K562 (cell line): ENCODE data around the gene ERVH48-1. TPM values are rescaled to one million over a fixed set of nuclear protein-coding genes. Genes with fewer than 3 reads are reported as not detected.

Experiments used
- ESRRA ChIP-seq: fragments of 450-650 bp; IDR thresholded peaks from 2 replicates; pipeline ENCODE4 v1.6.1; 2014; ENCODE audit warnings: low read depth, mild to moderate bottlenecking, moderate library complexity, borderline replicate concordance
- HMG20A ChIP-seq: fragments of 450-650 bp; formaldehyde crosslinking; conservative IDR thresholded peaks from 2 replicates; pipeline ENCODE4 v1.4.0; 2020; ENCODE audit warnings: mild to moderate bottlenecking, mixed read lengths
- NFE2 ChIP-seq: IDR thresholded peaks from 2 replicates; pipeline ENCODE4 v1.6.1; 2014; ENCODE audit warnings: antibody characterized with exemption, low read depth
- PCBP1 ChIP-seq: fragments of 200-400 bp; formaldehyde crosslinking; IDR thresholded peaks from 2 replicates; pipeline ENCODE4 v1.6.1; 2018; ENCODE audit warnings: mild to moderate bottlenecking, low read depth, low read length; ENCODE audit not compliant: poor library complexity, severe bottlenecking
- RBM22 ChIP-seq: fragments of 200-400 bp; formaldehyde crosslinking; IDR thresholded peaks from 2 replicates; pipeline ENCODE4 v1.6.1; 2018; ENCODE audit warnings: low read length, low read depth; ENCODE audit not compliant: poor library complexity, severe bottlenecking
- SMAD2 ChIP-seq: fragments of 150-350 bp; IDR thresholded peaks from 2 replicates; pipeline ENCODE4 v1.6.1; 2014; ENCODE audit warnings: low read depth, mild to moderate bottlenecking, low read length
- ZNF316 ChIP-seq: fragments of 450-650 bp; IDR thresholded peaks from 2 replicates; pipeline ENCODE4 v1.6.1; 2016
- polyA plus RNA-seq, 8 experiments: library from polyadenylated mRNA; depleted of rRNA in 4 of 8; stranded (reverse) in 5 of 8; unstranded in 3 of 8; fragments of >200 nt; fragmentation: Nextera tagmentation in 2 of 8; fragmentation: Illumina TruSeq in 1 of 8; extraction: Ambion mirVana in 2 of 8; extraction: Trizol in 1 of 8; gene quantifications; 2 replicates each; pipeline versions ENCODE4 v1.2.1 to v1.2.3, GENCODE V29; 2011 to 2014; ENCODE audit warnings: inconsistent platforms in 1 of 8, missing spikeins in 1 of 8
- total RNA-seq, 7 experiments: library from RNA; depleted of rRNA in 6 of 7; stranded (reverse); fragments of >200 nt in 6 of 7; fragmentation: Illumina TruSeq in 2 of 7; extraction: Trizol in 2 of 7; gene quantifications; 2 replicates each; pipeline versions ENCODE4 v1.2.1 to v1.2.3, GENCODE V29; 2011 to 2021; ENCODE audit warnings: low replicate concordance in 1 of 7
- TF ChIP-seq, protein P1 (sequence below): sonication (generic); formaldehyde crosslinking; IDR thresholded peaks from 2 replicates; pipeline ENCODE4 v1.8.1; 2023; ENCODE audit warnings: mild to moderate bottlenecking, missing genetic modification reagents
- TF ChIP-seq, protein P2 (sequence below): fragments of 450-650 bp; formaldehyde crosslinking; IDR thresholded peaks from 2 replicates; pipeline ENCODE4 v1.4.0; 2020; ENCODE audit warnings: mild to moderate bottlenecking, mixed read lengths
- TF ChIP-seq, protein P3 (sequence below), 2 experiments: IDR thresholded peaks; 2 replicates each; pipeline ENCODE4 v1.6.1; 2011; ENCODE audit warnings: borderline replicate concordance in 1 of 2, control low read depth in 1 of 2, low read depth in 1 of 2, low read length in 1 of 2, mild to moderate bottlenecking in 1 of 2, mixed read lengths in 1 of 2, moderate library complexity in 1 of 2; ENCODE audit not compliant: insufficient read depth in 1 of 2, insufficient read length in 1 of 2, poor library complexity in 1 of 2, severe bottlenecking in 1 of 2; ENCODE audit errors: extremely low read depth in 1 of 2

The ERVH48-1 gene
- total and polyA plus RNA-seq, 9 of the 15 experiments (the other 6 are each of a cell fraction or from before 2014, with no cell fraction given): 0.08 to 0.49 (median 0.16) TPM; not detected in 3

DNA sequence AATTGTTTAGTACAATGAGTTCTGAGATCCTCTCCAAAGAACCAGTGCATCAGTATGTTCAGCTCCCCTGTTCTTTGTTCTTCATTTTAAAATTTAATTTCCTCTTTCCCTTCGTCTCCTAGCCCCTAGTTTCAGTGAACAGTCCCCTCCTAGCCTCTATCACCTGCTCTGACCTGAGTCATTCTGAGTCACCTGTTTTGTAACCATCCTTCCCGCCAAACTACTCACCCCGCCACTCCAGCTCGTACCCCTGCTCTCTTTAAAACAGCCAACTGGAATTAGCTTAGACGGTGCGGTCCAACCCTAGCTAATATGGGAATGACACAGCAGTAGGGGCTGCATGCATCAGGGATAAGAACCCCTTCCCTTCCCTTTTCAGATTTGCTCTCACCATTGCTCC, 16.8 kb upstream of the ERVH48-1 start (continued):
- peak; percentile 35 for TF ChIP-seq NFE2
- TF ChIP-seq, protein P1, sequence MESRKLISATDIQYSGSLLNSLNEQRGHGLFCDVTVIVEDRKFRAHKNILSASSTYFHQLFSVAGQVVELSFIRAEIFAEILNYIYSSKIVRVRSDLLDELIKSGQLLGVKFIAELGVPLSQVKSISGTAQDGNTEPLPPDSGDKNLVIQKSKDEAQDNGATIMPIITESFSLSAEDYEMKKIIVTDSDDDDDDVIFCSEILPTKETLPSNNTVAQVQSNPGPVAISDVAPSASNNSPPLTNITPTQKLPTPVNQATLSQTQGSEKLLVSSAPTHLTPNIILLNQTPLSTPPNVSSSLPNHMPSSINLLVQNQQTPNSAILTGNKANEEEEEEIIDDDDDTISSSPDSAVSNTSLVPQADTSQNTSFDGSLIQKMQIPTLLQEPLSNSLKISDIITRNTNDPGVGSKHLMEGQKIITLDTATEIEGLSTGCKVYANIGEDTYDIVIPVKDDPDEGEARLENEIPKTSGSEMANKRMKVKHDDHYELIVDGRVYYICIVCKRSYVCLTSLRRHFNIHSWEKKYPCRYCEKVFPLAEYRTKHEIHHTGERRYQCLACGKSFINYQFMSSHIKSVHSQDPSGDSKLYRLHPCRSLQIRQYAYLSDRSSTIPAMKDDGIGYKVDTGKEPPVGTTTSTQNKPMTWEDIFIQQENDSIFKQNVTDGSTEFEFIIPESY (CRISPR knock-in tag): no peak
- peak; percentile 19; the same call in 1 of the 2 replicates for TF ChIP-seq ZNF316
- no peak for TF ChIP-seq SMAD2
- no peak for TF ChIP-seq ESRRA
- no peak for TF ChIP-seq PCBP1
- TF ChIP-seq, protein P2, sequence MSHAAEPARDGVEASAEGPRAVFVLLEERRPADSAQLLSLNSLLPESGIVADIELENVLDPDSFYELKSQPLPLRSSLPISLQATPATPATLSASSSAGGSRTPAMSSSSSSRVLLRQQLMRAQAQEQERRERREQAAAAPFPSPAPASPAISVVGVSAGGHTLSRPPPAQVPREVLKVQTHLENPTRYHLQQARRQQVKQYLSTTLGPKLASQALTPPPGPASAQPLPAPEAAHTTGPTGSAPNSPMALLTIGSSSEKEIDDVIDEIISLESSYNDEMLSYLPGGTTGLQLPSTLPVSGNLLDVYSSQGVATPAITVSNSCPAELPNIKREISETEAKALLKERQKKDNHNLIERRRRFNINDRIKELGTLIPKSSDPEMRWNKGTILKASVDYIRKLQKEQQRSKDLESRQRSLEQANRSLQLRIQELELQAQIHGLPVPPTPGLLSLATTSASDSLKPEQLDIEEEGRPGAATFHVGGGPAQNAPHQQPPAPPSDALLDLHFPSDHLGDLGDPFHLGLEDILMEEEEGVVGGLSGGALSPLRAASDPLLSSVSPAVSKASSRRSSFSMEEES (CRISPR knock-in tag): no peak
- no peak for TF ChIP-seq RBM22
- TF ChIP-seq, protein P3, sequence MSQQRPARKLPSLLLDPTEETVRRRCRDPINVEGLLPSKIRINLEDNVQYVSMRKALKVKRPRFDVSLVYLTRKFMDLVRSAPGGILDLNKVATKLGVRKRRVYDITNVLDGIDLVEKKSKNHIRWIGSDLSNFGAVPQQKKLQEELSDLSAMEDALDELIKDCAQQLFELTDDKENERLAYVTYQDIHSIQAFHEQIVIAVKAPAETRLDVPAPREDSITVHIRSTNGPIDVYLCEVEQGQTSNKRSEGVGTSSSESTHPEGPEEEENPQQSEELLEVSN (IDR thresholded peaks at IDR 0.05; ENCODE audit: borderline replicate concordance in 1 of 2, extremely low read depth in 1 of 2, insufficient read depth in 1 of 2, insufficient read length in 1 of 2, low read depth in 1 of 2, low read length in 1 of 2, poor library complexity in 1 of 2, severe bottlenecking in 1 of 2): peak in 1 of 2 experiments; percentile 13
- TF ChIP-seq HMG20A (CRISPR knock-in tag): no peak
- TF ChIP-seq, all 486 proteins: peak for 6
